ENCODE measurements around the gene FAM163B. TPM values are rescaled to one million over a fixed set of nuclear protein-coding genes. Genes with fewer than 3 reads are reported as not detected.

The FAM163B gene
- total and polyA plus RNA-seq, 2 of the 8 experiments (the other 6 are each of a cell fraction or from before 2014, with no cell fraction given): 0.63 to 1.0 TPM

DNA sequence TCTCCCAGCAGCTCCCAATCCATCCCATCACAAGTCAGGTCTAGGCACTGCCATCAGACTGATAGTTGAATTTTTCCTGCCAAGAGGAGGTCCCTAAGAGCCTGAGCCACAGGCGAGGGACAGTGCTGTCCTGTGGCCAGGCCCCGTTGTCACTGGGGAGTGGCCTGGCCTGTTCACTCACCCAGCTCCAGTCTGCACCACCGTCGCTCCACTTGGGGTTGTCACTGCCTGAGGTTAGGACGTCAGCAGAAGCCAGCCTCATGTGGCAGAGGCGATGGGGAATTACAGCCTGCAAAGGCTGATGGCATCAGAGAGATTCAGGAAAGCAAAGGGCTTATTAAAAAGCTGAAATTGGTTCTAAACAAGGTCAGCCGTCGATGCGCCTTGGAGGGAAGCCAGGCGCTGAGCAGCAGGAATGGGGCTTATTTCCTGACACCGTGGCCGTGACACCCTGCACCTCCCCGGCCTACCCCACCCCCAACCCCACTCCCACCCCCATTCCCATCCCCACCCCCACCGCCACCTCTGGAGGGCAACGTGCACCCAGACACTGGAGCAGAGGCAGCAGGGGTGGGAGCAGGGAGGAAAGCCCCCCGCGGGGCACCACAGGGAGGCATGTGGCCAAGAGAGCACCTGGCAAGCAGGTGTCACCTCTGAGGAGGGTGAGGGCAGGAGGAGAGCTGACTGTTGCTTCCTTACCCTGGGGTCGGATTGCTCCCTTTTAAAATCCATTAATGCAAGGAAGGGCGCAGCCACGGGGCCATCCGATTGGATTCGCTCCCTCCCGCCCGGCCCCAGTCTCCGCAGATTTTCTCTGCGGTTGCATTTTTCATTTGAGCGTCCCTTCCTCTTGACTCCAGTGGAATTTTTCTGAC is 23.9 kb upstream of the FAM163B start (continued):
- TF ChIP-seq, protein P1, sequence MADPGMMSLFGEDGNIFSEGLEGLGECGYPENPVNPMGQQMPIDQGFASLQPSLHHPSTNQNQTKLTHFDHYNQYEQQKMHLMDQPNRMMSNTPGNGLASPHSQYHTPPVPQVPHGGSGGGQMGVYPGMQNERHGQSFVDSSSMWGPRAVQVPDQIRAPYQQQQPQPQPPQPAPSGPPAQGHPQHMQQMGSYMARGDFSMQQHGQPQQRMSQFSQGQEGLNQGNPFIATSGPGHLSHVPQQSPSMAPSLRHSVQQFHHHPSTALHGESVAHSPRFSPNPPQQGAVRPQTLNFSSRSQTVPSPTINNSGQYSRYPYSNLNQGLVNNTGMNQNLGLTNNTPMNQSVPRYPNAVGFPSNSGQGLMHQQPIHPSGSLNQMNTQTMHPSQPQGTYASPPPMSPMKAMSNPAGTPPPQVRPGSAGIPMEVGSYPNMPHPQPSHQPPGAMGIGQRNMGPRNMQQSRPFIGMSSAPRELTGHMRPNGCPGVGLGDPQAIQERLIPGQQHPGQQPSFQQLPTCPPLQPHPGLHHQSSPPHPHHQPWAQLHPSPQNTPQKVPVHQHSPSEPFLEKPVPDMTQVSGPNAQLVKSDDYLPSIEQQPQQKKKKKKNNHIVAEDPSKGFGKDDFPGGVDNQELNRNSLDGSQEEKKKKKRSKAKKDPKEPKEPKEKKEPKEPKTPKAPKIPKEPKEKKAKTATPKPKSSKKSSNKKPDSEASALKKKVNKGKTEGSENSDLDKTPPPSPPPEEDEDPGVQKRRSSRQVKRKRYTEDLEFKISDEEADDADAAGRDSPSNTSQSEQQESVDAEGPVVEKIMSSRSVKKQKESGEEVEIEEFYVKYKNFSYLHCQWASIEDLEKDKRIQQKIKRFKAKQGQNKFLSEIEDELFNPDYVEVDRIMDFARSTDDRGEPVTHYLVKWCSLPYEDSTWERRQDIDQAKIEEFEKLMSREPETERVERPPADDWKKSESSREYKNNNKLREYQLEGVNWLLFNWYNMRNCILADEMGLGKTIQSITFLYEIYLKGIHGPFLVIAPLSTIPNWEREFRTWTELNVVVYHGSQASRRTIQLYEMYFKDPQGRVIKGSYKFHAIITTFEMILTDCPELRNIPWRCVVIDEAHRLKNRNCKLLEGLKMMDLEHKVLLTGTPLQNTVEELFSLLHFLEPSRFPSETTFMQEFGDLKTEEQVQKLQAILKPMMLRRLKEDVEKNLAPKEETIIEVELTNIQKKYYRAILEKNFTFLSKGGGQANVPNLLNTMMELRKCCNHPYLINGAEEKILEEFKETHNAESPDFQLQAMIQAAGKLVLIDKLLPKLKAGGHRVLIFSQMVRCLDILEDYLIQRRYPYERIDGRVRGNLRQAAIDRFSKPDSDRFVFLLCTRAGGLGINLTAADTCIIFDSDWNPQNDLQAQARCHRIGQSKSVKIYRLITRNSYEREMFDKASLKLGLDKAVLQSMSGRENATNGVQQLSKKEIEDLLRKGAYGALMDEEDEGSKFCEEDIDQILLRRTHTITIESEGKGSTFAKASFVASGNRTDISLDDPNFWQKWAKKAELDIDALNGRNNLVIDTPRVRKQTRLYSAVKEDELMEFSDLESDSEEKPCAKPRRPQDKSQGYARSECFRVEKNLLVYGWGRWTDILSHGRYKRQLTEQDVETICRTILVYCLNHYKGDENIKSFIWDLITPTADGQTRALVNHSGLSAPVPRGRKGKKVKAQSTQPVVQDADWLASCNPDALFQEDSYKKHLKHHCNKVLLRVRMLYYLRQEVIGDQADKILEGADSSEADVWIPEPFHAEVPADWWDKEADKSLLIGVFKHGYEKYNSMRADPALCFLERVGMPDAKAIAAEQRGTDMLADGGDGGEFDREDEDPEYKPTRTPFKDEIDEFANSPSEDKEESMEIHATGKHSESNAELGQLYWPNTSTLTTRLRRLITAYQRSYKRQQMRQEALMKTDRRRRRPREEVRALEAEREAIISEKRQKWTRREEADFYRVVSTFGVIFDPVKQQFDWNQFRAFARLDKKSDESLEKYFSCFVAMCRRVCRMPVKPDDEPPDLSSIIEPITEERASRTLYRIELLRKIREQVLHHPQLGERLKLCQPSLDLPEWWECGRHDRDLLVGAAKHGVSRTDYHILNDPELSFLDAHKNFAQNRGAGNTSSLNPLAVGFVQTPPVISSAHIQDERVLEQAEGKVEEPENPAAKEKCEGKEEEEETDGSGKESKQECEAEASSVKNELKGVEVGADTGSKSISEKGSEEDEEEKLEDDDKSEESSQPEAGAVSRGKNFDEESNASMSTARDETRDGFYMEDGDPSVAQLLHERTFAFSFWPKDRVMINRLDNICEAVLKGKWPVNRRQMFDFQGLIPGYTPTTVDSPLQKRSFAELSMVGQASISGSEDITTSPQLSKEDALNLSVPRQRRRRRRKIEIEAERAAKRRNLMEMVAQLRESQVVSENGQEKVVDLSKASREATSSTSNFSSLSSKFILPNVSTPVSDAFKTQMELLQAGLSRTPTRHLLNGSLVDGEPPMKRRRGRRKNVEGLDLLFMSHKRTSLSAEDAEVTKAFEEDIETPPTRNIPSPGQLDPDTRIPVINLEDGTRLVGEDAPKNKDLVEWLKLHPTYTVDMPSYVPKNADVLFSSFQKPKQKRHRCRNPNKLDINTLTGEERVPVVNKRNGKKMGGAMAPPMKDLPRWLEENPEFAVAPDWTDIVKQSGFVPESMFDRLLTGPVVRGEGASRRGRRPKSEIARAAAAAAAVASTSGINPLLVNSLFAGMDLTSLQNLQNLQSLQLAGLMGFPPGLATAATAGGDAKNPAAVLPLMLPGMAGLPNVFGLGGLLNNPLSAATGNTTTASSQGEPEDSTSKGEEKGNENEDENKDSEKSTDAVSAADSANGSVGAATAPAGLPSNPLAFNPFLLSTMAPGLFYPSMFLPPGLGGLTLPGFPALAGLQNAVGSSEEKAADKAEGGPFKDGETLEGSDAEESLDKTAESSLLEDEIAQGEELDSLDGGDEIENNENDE (IDR thresholded peaks at IDR 0.05; ENCODE audit: insufficient replicate concordance, low read length): no peak
- no peak for TF ChIP-seq GTF2F1 (IDR thresholded peaks at IDR 0.05; ENCODE audit: borderline replicate concordance, low read depth, low read length)
- TF ChIP-seq BCL11A (IDR thresholded peaks at IDR 0.05; ENCODE audit: low read depth in 2 of 2, low read length in 2 of 2): no peak
- no peak for TF ChIP-seq SAP30 (IDR thresholded peaks at IDR 0.05; ENCODE audit: insufficient read depth, insufficient replicate concordance, low read length)
- TF ChIP-seq SIX5 (IDR thresholded peaks at IDR 0.05; ENCODE audit: low read depth, low read length): no peak
- TF ChIP-seq KDM5A (IDR thresholded peaks at IDR 0.05; ENCODE audit: low read length): no peak
- TF ChIP-seq FOSL1 (IDR thresholded peaks at IDR 0.05; ENCODE audit: insufficient read depth, low read depth, low read length): no peak

Data from H1 (cell line).